ENCODE data around the gene NAV2.
A peak's percentile ranks its signal among the peaks of the same experiment; 100 is the strongest.

Gene NAV2

GRCh38 chr11:19712281-19713195 lies at the start of gene NAV2:
NAV2 (plus strand) TSS chr11:19712837; CDS start chr11:19713696, 859 bp downstream.
- peak; percentile 87 for DNase-seq
- in situ Hi-C loops (cut with MboI; ENCODE audit: low pct_unique_long_range_greater_than_20kb, low sequenced_read_pairs): no loop called here

- in situ Hi-C loops (cut with MboI; ENCODE audit: low pct_unique_long_range_greater_than_20kb, low sequenced_read_pairs): no loop called here
- DNase-seq: no peak
Observed at GRCh38 chr11:19663206-19663605, 49.4 kb upstream of the NAV2 start.

- DNase-seq: no peak
- in situ Hi-C loops (cut with MboI; ENCODE audit: low pct_unique_long_range_greater_than_20kb, low sequenced_read_pairs): no loop called here
Observed at GRCh38 chr11:19664886-19665548, 47.6 kb upstream of the NAV2 start.

GRCh38 chr11:19666951-19667350 lies 45.7 kb upstream of the NAV2 start:
- in situ Hi-C loops (cut with MboI; ENCODE audit: low pct_unique_long_range_greater_than_20kb, low sequenced_read_pairs): no loop called here
- no peak for DNase-seq

- in situ Hi-C loops (cut with MboI; ENCODE audit: low pct_unique_long_range_greater_than_20kb, low sequenced_read_pairs): no loop called here
- no peak for DNase-seq
Observed at GRCh38 chr11:19669511-19669910, 43.1 kb upstream of the NAV2 start.

GRCh38 chr11:19670030-19670791 lies 42.4 kb upstream of the NAV2 start:
- in situ Hi-C loops (cut with MboI; ENCODE audit: low pct_unique_long_range_greater_than_20kb, low sequenced_read_pairs): no loop called here
- no peak for DNase-seq

GRCh38 chr11:19672586-19673206 lies 39.9 kb upstream of the NAV2 start:
- in situ Hi-C loops (cut with MboI; ENCODE audit: low pct_unique_long_range_greater_than_20kb, low sequenced_read_pairs): no loop called here
- no peak for DNase-seq

GRCh38 chr11:19673924-19674729 lies 38.5 kb upstream of the NAV2 start:
- no peak for DNase-seq
- in situ Hi-C loops (cut with MboI; ENCODE audit: low pct_unique_long_range_greater_than_20kb, low sequenced_read_pairs): no loop called here

- in situ Hi-C loops (cut with MboI; ENCODE audit: low pct_unique_long_range_greater_than_20kb, low sequenced_read_pairs): no loop called here
- no peak for DNase-seq
Observed at GRCh38 chr11:19674836-19675235, 37.8 kb upstream of the NAV2 start.

- DNase-seq: no peak
- in situ Hi-C loops (cut with MboI; ENCODE audit: low pct_unique_long_range_greater_than_20kb, low sequenced_read_pairs): no loop called here
Observed at GRCh38 chr11:19675397-19675796, 37.2 kb upstream of the NAV2 start.

- in situ Hi-C loops (cut with MboI; ENCODE audit: low pct_unique_long_range_greater_than_20kb, low sequenced_read_pairs): no loop called here
- DNase-seq: no peak
Observed at GRCh38 chr11:19676475-19677380, 35.9 kb upstream of the NAV2 start.

- in situ Hi-C loops (cut with MboI; ENCODE audit: low pct_unique_long_range_greater_than_20kb, low sequenced_read_pairs): no loop called here
- DNase-seq: no peak
Observed at GRCh38 chr11:19677381-19678080, 35.1 kb upstream of the NAV2 start.

- no peak for DNase-seq
- in situ Hi-C loops (cut with MboI; ENCODE audit: low pct_unique_long_range_greater_than_20kb, low sequenced_read_pairs): no loop called here
Observed at GRCh38 chr11:19679952-19680828, 32.4 kb upstream of the NAV2 start.

GRCh38 chr11:19680829-19681368 lies 31.7 kb upstream of the NAV2 start:
- DNase-seq: no peak
- in situ Hi-C loops (cut with MboI; ENCODE audit: low pct_unique_long_range_greater_than_20kb, low sequenced_read_pairs): no loop called here

GRCh38 chr11:19683141-19683805 lies 29.4 kb upstream of the NAV2 start:
- in situ Hi-C loops (cut with MboI; ENCODE audit: low pct_unique_long_range_greater_than_20kb, low sequenced_read_pairs): no loop called here
- DNase-seq: no peak

Measured in KBM-7 (cell line).